ENCODE data around the gene GLDC. TPM values are rescaled to one million over a fixed set of nuclear protein-coding genes. Genes with fewer than 3 reads are reported as not detected.

Gene GLDC
- total RNA-seq, 1 donor from 2014 or later: 100 TPM

DNA sequence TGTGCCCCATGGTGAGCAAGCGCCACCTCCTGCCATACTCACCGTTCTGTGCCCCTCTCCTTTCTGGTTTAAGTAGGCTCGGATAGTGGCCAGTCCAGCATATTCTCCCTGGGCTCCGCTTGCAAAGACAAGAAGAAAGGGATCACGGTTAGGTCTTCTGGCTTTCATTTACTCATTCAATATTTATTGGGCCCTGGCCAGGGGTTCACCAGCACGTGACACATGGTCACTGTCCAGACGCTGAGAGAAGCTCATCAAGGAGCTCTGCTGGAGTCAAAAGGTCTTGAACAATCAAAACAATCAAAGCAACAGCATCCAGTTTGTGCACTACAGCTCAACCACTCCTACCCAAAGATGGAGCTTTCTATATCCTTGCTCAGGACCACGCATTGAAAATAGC, 80.2 kb downstream of the GLDC start:
- Mint-ChIP-seq H3K4me3 (no peak overlapping the region), H3K36me3 (peaks cover 24% of the 10 kb centered on the region), H3K9me3 (no peaks in the 10 kb centered on the region), H3K27ac (no peak overlapping the region), H3K27me3 (ENCODE audit: insufficient read depth, low read depth) (no peaks in the 10 kb centered on the region), H3K4me1 (peaks cover 6% of the 10 kb centered on the region)
- no peaks in the 10 kb centered on the region for H3K9me3 ChIP-seq (ENCODE audit: low read depth)
- H3F3A ChIP-seq (ENCODE audit: low read depth): no peaks in the 10 kb centered on the region
- no peaks in the 10 kb centered on the region for H3K4me1 ChIP-seq
- no peak overlapping the region for H3K9ac ChIP-seq
- no peaks in the 10 kb centered on the region for H3K36me3 ChIP-seq
- H3K4me2 ChIP-seq: no peak overlapping the region
- H3K27ac ChIP-seq: no peak overlapping the region
- no peaks in the 10 kb centered on the region for H4K20me1 ChIP-seq (ENCODE audit: low read depth)
- H3K79me2 ChIP-seq (ENCODE audit: low read depth): no peaks in the 10 kb centered on the region
- TF ChIP-seq, protein P1, sequence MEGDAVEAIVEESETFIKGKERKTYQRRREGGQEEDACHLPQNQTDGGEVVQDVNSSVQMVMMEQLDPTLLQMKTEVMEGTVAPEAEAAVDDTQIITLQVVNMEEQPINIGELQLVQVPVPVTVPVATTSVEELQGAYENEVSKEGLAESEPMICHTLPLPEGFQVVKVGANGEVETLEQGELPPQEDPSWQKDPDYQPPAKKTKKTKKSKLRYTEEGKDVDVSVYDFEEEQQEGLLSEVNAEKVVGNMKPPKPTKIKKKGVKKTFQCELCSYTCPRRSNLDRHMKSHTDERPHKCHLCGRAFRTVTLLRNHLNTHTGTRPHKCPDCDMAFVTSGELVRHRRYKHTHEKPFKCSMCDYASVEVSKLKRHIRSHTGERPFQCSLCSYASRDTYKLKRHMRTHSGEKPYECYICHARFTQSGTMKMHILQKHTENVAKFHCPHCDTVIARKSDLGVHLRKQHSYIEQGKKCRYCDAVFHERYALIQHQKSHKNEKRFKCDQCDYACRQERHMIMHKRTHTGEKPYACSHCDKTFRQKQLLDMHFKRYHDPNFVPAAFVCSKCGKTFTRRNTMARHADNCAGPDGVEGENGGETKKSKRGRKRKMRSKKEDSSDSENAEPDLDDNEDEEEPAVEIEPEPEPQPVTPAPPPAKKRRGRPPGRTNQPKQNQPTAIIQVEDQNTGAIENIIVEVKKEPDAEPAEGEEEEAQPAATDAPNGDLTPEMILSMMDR (IDR thresholded peaks at IDR 0.05): no peak
- TF ChIP-seq EZH2 (IDR thresholded peaks at IDR 0.05) (no peak), EZH2phosphoT487 (IDR thresholded peaks at IDR 0.05) (no peak)
- no peaks in the 10 kb centered on the region for H3K27me3 ChIP-seq
- no peak overlapping the region for H3K4me3 ChIP-seq
- no peak for DNase-seq (ENCODE audit: low spot score)
- H2AFZ ChIP-seq (replicated peaks): no peak overlapping the region

DNA sequence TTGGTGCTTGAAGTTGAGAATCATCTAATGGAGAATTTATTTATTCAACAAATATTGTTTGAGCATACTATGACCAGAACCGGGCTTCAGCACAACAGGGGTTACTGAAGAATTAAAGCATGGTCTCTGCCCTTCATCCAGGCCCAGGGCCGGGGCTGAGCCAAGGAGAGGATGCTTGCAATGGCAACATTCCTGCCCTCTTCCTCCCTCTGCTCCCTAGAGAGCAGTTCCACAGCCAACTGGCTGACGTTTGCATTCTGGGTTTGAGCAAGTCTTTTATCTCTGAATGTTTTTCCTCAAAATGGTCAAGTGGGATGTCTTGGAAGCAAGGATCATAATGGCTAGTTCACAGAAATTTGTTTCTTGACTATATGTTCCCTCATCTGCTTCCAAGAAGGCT, 80.7 kb downstream of the GLDC start:
- no peak overlapping the region for H3K27ac Mint-ChIP-seq
- no peak overlapping the region for H3K27ac ChIP-seq
- no peaks in the 10 kb centered on the region for H4K20me1 ChIP-seq (ENCODE audit: low read depth)
- H3K4me3 ChIP-seq: no peak overlapping the region
- no peaks in the 10 kb centered on the region for H3K27me3 Mint-ChIP-seq (ENCODE audit: insufficient read depth, low read depth)
- H3K79me2 ChIP-seq (ENCODE audit: low read depth): no peaks in the 10 kb centered on the region
- H3K4me2 ChIP-seq: no peak overlapping the region
- no peaks in the 10 kb centered on the region for H3K27me3 ChIP-seq
- no peaks in the 10 kb centered on the region for H3K9me3 ChIP-seq (ENCODE audit: low read depth)
- no peaks in the 10 kb centered on the region for H3K36me3 ChIP-seq
- peaks cover 29% of the 10 kb centered on the region for H3K36me3 Mint-ChIP-seq
- H3K9ac ChIP-seq: no peak overlapping the region
- no peak overlapping the region for H3K4me3 Mint-ChIP-seq
- H3K9me3 Mint-ChIP-seq: no peaks in the 10 kb centered on the region
- H3F3A ChIP-seq (ENCODE audit: low read depth): no peaks in the 10 kb centered on the region
- H3K4me1 ChIP-seq: no peaks in the 10 kb centered on the region
- H3K4me1 Mint-ChIP-seq: peaks cover 6% of the 10 kb centered on the region
- TF ChIP-seq, protein P1 (IDR thresholded peaks at IDR 0.05): no peak
- no peak for TF ChIP-seq EZH2 (IDR thresholded peaks at IDR 0.05)
- no peak for TF ChIP-seq EZH2phosphoT487 (IDR thresholded peaks at IDR 0.05)
- H2AFZ ChIP-seq (replicated peaks): no peak overlapping the region
- DNase-seq (ENCODE audit: low spot score): no peak

DNA sequence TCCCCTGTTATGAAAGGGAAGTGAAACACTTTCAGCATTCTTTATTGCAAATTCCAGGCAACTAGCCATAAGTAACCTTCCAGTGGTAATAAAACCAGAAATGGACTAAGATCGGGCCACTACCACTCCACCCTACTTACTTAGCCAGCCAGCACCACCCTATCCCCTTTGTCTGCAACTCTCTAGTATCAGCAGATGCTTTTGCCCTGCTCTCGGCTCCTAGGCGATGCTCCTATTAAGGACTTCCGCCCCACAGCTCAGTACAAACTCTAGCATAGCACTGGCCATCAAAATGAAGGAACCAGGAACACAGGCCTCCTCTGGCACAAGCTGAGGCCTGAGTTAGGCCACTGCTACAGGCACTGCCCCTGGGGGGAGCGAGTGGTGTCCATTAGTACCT, 81.2 kb downstream of the GLDC start:
- Mint-ChIP-seq H3K4me1 (peaks cover 6% of the 10 kb centered on the region), H3K36me3 (peaks cover 31% of the 10 kb centered on the region), H3K27ac (peak overlapping the region; percentile 7), H3K9me3 (no peaks in the 10 kb centered on the region), H3K27me3 (ENCODE audit: insufficient read depth, low read depth) (no peaks in the 10 kb centered on the region), H3K4me3 (no peak overlapping the region)
- Histone ChIP-seq H4K20me1 (ENCODE audit: low read depth) (no peaks in the 10 kb centered on the region), H3K4me2 (no peak overlapping the region), H2AFZ (replicated peaks) (no peak overlapping the region), H3F3A (ENCODE audit: low read depth) (no peaks in the 10 kb centered on the region), H3K4me1 (no peaks in the 10 kb centered on the region), H3K36me3 (no peaks in the 10 kb centered on the region), H3K9me3 (ENCODE audit: low read depth) (no peaks in the 10 kb centered on the region), H3K27me3 (no peaks in the 10 kb centered on the region), H3K79me2 (ENCODE audit: low read depth) (no peaks in the 10 kb centered on the region), H3K27ac (no peak overlapping the region), H3K4me3 (no peak overlapping the region), H3K9ac (no peak overlapping the region)
- no peak for DNase-seq (ENCODE audit: low spot score)
- TF ChIP-seq EZH2phosphoT487 (IDR thresholded peaks at IDR 0.05): no peak
- no peak for TF ChIP-seq EZH2 (IDR thresholded peaks at IDR 0.05)
- TF ChIP-seq, protein P1 (IDR thresholded peaks at IDR 0.05): no peak

Data from neural progenitor cell (in vitro differentiated cells).